Muscle of leg (tissue), 11 donors: Measurements from ENCODE around the gene CDC42SE2. TPM values are rescaled to one million over a fixed set of nuclear protein-coding genes. Genes with fewer than 3 reads are reported as not detected.

Experiments
- DNase-seq: peaks from one replicate; pipeline ENCODE4 v3.0.0; 2013
- H3K27ac ChIP-seq: one replicate; pipeline ENCODE4 v1.5.1; 2013; ENCODE audit warnings: mild to moderate bottlenecking, low read length, control low read depth
- H3K27me3 ChIP-seq: one replicate; pipeline ENCODE4 v1.6.1; 2013; ENCODE audit warnings: low read length; ENCODE audit not compliant: control insufficient read depth, insufficient read depth
- H3K36me3 ChIP-seq: one replicate; pipeline ENCODE4 v1.6.1; 2013; ENCODE audit warnings: low read length; ENCODE audit not compliant: control insufficient read depth, insufficient read depth
- H3K4me1 ChIP-seq: one replicate; pipeline ENCODE4 v1.6.1; 2013; ENCODE audit warnings: low read length; ENCODE audit not compliant: control insufficient read depth, insufficient read depth
- H3K4me3 ChIP-seq: one replicate; pipeline ENCODE4 v1.5.1; 2013; ENCODE audit warnings: low read length, control low read depth
- H3K9me3 ChIP-seq: replicated peaks from 2 replicates; pipeline ENCODE4 v1.6.1; 2013; ENCODE audit warnings: low read depth, low read length; ENCODE audit not compliant: control insufficient read depth
- WGBS: methylation state at CpG from one replicate; pipeline ENCODE4 v1.1.5; 2013; ENCODE audit warnings: missing lambda C conversion rate; ENCODE audit not compliant: insufficient coverage; 5-methylcytosine and 5-hydroxymethylcytosine counted together
- polyA plus RNA-seq, 8 donors: library from polyadenylated mRNA; unstranded; fragments of 120-200 nt; gene quantifications; one replicate each; pipeline versions ENCODE4 v1.2.1 to v1.2.3, GENCODE V29; 2013; ENCODE audit warnings: inconsistent platforms in 1 of 8, low replicate concordance in 1 of 8; ENCODE audit not compliant: insufficient read length in 8 of 8, insufficient read depth in 1 of 8
- total RNA-seq: library from RNA; stranded (reverse); fragments of 120-200 nt; gene quantifications from one replicate; pipeline ENCODE4 v1.2.4, GENCODE V29; 2013

Gene CDC42SE2
- total and polyA plus RNA-seq, 9 donors: 19.7 to 27.3 (median 24.4) TPM

DNA sequence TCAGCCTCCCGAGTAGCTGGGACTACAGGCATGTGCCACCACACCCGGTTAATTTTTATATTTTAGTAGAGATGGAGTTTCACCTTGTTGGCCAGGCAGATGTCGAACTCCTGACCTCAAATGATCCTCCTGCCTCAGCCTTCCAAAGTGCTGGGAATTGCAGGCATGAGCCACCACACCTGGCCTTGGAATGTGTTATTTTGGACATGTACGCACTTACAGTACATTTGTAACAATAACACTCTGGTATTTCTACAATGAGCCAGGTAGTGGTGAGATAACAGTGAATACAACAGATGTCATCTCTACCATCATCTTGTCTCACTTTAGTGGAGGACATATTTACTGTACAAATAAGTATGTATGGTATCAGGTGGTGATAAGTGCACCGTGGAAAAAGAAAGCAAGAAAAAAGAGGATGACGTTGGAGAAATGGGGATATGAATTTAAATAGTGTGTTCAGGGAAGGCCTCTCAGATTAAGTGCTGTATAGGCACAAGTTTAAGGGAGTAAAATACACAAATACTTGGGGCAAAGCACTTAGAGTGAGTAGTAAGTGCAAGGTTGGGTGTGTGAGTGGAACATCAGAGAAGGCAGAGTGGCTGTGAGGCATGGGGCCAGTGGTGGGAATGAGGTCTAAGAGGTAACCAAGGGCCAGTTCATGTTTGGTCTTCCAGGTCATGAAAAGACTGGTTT is 100.1 kb downstream of the CDC42SE2 start:
- H3K27me3 ChIP-seq: no peaks in the 10 kb centered on the region
- DNase-seq: no peak
- no peak overlapping the region for H3K27ac ChIP-seq
- H3K4me3 ChIP-seq: no peak overlapping the region
- no peaks in the 10 kb centered on the region for H3K4me1 ChIP-seq
- peaks cover 5% of the 10 kb centered on the region for H3K36me3 ChIP-seq
- WGBS: 94% methylated on average over 2 of the region's 6 CpGs
- H3K9me3 ChIP-seq: no peaks in the 10 kb centered on the region

DNA sequence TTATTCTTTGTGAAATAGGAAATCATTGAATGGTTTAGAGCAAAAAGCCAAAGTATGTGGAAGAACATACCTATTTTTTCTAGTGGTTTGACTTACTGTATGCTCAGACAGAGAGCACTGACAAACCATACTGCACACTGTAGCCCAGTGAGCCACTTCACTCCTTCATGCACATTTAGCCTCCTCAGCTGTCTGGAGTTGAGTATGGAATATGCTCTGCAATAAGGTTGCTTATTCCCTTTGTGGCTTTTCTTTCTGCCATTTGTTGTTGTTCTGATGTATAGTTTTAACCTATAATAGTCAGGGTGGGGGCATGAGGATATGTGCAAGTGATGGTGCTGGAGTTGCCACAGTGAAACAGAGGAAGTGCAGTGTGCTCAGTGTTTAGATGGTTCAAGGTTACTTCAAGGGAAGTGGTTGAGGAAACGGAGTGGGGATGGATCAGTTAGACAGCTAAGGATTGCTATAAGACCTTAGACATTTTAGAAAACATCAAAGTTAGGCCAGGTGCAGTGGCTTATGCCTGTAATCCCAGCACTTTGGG is 100.7 kb downstream of the CDC42SE2 start:
- 83% methylated on average over 1 of the region's 1 CpG for WGBS
- Histone ChIP-seq H3K27ac (no peak overlapping the region), H3K4me1 (no peaks in the 10 kb centered on the region), H3K9me3 (no peaks in the 10 kb centered on the region), H3K36me3 (peaks cover 5% of the 10 kb centered on the region), H3K27me3 (no peaks in the 10 kb centered on the region), H3K4me3 (no peak overlapping the region)
- no peak for DNase-seq

DNA sequence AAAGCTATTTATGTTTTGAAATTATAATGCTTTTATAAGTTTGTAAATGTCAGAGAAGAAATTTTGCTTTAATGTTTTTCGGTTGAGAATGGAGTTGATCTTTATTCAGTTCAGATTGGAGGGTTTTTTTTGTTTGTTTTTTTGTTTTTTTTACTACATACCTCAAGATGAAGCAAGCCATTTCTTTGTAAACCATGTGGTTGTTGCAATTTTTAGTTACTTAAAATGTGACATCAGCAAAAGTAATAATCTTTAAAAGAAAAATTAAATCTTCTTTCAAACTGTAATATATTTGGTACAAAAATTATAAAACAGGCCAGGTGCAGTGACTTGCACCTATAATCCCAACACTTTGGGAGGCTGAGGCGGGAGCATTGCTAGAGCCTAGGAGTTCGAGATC is 102.6 kb downstream of the CDC42SE2 start:
- no CpG with 5 or more reads among the region's 3 CpGs for WGBS
- no peak overlapping the region for H3K27ac ChIP-seq
- no peak for DNase-seq

DNA sequence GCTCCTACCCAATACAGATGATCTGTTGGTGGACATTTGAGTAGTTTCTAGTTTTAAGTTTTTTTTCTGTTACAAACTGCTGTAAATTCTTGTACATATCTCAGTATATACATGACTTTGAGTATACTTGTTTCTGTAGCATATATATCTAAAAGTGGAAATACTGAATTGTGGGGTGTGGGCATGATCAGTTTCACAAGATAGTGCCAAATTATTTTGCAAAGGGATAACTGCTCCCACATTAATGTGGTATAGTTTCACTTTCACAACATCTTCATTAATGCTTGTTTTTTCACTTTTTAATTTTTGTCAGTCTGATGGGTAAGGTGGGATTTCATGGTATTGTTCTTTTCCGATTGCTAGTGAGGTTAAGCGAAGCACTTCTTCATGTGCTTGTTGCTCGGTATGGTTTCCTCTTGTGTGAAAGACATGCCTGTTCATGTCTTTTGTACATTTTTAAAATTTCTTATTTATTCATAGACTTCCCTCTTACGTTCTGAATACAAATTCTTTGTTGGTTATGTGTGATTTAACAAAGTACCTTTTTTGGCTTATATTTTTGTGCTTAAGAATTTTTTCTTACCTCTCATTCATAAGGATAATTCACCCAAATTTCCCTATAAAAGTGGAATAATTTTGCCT is 103.5 kb downstream of the CDC42SE2 start:
- WGBS: no CpG with 5 or more reads among the region's 4 CpGs
- H3K9me3 ChIP-seq: no peaks in the 10 kb centered on the region
- no peaks in the 10 kb centered on the region for H3K36me3 ChIP-seq
- no peaks in the 10 kb centered on the region for H3K27me3 ChIP-seq
- DNase-seq: no peak
- H3K27ac ChIP-seq: no peak overlapping the region
- no peaks in the 10 kb centered on the region for H3K4me1 ChIP-seq
- no peak overlapping the region for H3K4me3 ChIP-seq

More for the DNA sequence above, 102.6 kb downstream of the CDC42SE2 start:
- H3K4me1 ChIP-seq: no peaks in the 10 kb centered on the region
- H3K4me3 ChIP-seq: no peak overlapping the region
- no peaks in the 10 kb centered on the region for H3K27me3 ChIP-seq
- H3K36me3 ChIP-seq: peaks cover 3% of the 10 kb centered on the region
- H3K9me3 ChIP-seq: no peaks in the 10 kb centered on the region

DNA sequence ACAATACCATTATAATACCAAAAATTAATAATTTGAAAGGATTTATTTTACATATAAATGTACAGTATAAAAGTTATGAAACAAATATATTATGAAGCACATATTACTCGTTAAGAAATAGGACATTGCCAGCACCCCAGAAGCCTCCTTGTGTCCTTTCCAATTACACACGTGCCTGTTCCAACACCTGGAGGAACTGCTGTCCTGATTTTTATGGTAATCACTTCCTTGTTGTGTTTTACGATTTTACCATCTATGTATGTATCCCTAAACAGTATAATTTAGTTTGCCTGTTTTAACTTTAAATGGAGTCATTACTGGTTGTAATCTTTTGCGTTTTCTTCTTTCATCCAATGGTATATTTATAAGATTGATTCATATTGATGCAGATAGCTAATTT is 105.0 kb downstream of the CDC42SE2 start:
- Histone ChIP-seq H3K36me3 (no peaks in the 10 kb centered on the region), H3K9me3 (no peaks in the 10 kb centered on the region), H3K27ac (no peak overlapping the region), H3K4me3 (no peak overlapping the region), H3K4me1 (no peaks in the 10 kb centered on the region), H3K27me3 (no peaks in the 10 kb centered on the region)
- WGBS: no CpG with 5 or more reads among the region's 4 CpGs
- DNase-seq: no peak

DNA sequence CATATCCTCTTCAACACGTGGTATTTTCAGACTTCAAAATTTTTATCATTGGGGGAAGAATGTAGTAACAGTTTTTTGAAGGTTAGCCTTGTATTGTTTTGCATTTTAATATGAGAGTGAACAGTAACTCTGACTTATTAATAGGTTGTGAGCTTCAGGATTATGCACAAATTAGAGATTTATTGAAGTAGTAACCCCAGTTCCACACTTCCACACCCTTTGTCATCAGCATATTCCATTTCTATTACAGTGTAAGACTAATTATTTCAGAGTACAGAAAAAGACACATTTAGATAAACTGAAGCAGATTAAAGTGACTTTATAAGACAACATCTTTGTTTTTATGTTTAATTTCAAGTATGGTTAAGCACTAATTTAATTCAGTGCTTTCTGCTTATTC is 105.7 kb downstream of the CDC42SE2 start:
- DNase-seq: no peak
- Histone ChIP-seq H3K27me3 (no peaks in the 10 kb centered on the region), H3K4me3 (no peak overlapping the region), H3K4me1 (no peaks in the 10 kb centered on the region), H3K9me3 (no peaks in the 10 kb centered on the region), H3K27ac (no peak overlapping the region), H3K36me3 (no peaks in the 10 kb centered on the region)
- no CpG with 5 or more reads among the region's 1 CpG for WGBS

DNA sequence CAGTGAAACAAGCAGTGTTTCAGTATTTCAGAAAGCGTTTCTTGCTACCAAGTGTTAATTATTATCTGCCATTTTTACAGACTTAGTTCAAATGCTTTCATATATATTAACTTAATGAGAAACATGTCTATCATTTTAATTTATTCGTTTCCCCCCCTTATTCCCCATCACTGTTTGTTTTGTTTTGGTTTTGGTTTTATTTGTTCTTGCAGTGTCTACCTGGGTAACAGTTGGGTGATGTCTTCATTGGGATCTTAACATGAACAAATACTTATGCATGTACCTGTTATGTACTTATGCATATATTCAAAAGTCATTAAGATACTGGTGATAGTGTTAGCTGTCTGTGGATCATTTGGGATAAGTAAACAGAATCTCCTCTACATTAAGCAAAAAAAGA is 108.0 kb downstream of the CDC42SE2 start:
- H3K27me3 ChIP-seq: no peaks in the 10 kb centered on the region
- no peak overlapping the region for H3K27ac ChIP-seq
- H3K4me1 ChIP-seq: no peaks in the 10 kb centered on the region
- no peak overlapping the region for H3K4me3 ChIP-seq
- no peaks in the 10 kb centered on the region for H3K9me3 ChIP-seq
- DNase-seq: no peak
- H3K36me3 ChIP-seq: no peaks in the 10 kb centered on the region
- WGBS: no CpG with 5 or more reads among the region's 2 CpGs

DNA sequence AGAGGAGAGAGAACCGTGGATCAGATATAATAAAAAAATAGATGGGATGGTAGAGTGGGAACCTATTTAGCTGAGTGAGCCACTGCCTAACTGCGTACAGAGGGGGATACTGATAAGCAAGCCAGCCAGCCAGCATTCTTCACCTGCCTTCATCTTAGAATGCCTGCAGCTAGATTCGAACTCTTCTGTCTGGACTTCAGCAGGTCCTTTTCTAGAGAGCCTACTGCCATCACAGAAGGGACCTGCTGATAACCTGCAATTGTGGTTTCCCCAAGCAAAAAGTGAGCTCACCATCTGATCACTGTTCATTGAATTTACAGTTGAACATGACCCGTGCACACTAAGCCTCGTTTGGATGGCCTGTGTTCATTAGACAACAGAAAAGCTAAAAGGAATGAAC is 109.4 kb downstream of the CDC42SE2 start:
- Histone ChIP-seq H3K9me3 (no peaks in the 10 kb centered on the region), H3K4me1 (no peaks in the 10 kb centered on the region), H3K36me3 (no peaks in the 10 kb centered on the region), H3K4me3 (no peak overlapping the region), H3K27ac (no peak overlapping the region), H3K27me3 (no peaks in the 10 kb centered on the region)
- DNase-seq: no peak
- 100% methylated on average over 4 of the region's 5 CpGs for WGBS

DNA sequence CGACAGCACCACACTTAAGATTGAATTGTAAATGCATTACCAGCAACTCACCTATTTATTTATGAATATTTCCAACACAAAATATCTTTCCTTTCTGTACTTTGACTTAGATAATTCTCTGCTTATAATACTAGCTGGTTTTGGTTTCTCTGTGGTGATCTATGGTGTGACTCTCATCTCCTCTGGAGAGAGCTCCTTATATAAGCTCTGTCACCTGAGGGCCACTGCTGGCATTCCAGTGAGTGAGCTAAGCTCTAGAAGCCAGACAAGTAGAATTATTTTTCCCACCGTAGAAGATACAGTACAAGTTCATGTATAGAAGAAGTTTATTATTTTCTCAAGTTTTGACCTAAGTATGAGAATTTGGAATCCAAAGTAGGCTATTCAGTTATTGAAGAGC is 111.5 kb downstream of the CDC42SE2 start:
- no peak for DNase-seq
- Histone ChIP-seq H3K27me3 (no peaks in the 10 kb centered on the region), H3K36me3 (no peaks in the 10 kb centered on the region), H3K4me1 (no peaks in the 10 kb centered on the region), H3K9me3 (no peaks in the 10 kb centered on the region), H3K27ac (no peak overlapping the region), H3K4me3 (no peak overlapping the region)
- WGBS: no CpG with 5 or more reads among the region's 2 CpGs

DNA sequence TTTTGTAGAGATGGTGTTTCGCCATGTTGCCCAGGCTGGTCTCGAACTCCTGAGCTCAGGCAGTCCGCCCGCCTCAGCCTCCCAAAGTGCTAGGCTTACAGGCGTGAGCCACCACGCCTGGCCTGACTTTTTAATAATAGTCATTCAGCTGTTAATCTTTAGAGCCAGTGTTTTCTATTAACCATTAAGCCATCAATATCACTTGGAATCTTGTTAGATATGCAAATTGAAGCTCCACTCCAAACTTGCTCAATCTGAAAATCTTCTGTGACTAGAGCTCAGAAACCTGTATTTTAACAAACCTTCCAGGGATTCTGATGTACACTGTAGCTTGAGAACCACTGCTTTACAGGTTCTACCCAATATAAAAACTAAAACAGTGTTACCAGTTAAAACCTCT is 113.5 kb downstream of the CDC42SE2 start:
- H3K27me3 ChIP-seq: no peaks in the 10 kb centered on the region
- H3K9me3 ChIP-seq: no peaks in the 10 kb centered on the region
- no peak for DNase-seq
- no peak overlapping the region for H3K4me3 ChIP-seq
- no peak overlapping the region for H3K27ac ChIP-seq
- H3K4me1 ChIP-seq: no peaks in the 10 kb centered on the region
- 97% methylated on average over 5 of the region's 6 CpGs for WGBS
- no peaks in the 10 kb centered on the region for H3K36me3 ChIP-seq
